GM18519 (cell line): ENCODE data around the gene MRPS6.

Experiments used
- ATAC-seq: cut with Tn5 transposase; IDR thresholded peaks from one replicate; pipeline ENCODE4 v1.9.1; 2021; ENCODE audit warnings: mild to moderate bottlenecking, moderate library complexity; ENCODE audit not compliant: unreplicated experiment, low FRiP score

The MRPS6 gene

GRCh38 chr21:34129901-34130715 lies 56.7 kb downstream of the MRPS6 start:
- no peak for ATAC-seq

DNA sequence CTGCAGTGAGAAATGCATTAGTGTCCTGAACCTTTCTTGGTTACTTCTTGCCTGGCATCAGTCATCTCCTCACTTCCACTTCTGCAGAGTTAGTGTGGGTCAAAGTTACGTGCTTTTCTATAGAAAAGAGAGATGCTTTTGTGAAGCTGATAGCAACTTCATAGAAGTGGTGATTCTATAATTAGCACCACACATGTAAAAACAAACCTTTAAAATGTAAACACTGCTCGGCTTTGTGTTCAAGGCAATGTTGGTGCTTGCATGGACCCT lies 57.3 kb downstream of the MRPS6 start:
- no peak for ATAC-seq

- ATAC-seq, result no peak
Measured at GRCh38 chr21:34131586-34131985, 58.2 kb downstream of the MRPS6 start.

DNA sequence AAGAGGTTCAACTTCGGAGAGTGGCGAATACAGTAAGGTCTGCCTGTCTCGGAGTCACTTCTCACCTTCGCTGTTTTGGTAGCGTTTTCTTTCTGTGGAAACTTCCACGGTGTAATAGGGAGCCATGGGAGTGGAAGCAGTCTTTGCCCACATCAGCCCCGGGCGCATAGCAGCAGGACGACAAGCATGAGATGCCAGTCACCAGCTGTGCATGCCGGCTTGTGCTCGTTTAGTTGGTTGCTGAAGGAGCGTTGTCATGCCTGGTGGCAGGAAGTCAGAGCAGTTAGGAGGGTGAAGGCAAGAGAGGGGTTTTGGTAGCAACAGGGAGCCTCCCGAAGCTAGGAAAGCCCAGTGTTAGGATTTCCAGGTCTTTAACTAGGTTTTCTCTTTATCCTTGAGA lies 58.8 kb downstream of the MRPS6 start:
- ATAC-seq, result no peak

- no peak for ATAC-seq
Measured at GRCh38 chr21:34132926-34133325, 59.5 kb downstream of the MRPS6 start.

GRCh38 chr21:34133392-34133791 lies 60.0 kb downstream of the MRPS6 start:
- no peak for ATAC-seq

DNA sequence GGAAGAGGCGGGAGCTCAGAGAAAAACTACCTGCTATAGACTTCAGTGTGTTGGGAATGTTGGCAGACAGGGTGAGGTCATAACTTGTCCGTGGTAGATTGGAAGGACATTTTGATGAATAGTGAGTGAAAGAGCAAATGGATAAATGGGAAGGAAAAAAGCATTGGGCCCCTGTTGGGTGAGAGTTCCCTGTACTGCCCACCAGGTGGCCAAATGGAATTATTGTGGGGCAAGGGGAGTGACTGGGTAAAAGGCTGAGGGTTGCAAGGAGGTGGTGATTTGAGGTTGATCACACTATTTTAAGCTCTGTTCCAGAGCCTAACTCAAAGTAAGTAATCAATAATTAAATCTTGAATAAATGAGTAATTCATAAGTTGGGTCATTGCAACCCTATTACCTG lies 60.4 kb downstream of the MRPS6 start:
- ATAC-seq, result no peak

DNA sequence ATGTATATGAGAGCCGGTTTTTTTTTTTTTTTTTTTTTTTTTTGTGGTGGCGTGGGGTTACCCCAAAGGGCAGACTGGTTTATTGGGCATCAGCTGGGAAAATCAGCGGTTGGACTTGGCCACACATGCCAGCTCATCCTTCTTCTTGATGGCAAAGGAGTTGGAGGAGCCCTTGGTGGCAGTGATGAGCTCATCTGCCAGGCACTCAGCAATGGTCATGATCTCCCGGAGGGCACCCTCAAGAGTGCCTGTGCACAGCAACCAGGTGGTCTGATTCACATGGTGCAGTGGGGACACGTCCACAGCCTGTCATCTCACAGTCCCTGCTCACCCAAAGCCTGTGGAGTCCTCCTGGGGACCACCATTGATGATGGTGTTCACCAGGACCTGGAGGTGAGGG lies 62.0 kb downstream of the MRPS6 start:
- ATAC-seq, result no peak

DNA sequence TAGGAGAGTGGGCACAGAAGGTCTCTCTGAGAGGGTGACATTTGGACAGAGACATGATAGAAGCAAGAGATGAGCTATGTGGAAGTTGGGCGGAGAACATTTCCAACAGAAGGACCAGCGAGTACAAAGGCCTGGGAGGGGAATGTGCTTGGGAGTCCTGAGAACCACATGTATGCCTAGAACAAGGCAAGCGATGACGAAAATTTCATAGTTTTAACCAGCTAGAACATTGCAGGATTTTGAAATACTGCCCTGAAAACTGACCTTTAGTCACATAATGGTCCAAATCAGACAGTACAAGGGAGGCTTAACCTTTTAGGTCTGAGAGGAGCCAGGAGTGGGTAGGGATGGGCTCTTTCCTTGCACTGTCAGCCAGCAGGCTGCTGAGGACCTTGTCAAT lies 68.0 kb downstream of the MRPS6 start:
- ATAC-seq, result no peak

DNA sequence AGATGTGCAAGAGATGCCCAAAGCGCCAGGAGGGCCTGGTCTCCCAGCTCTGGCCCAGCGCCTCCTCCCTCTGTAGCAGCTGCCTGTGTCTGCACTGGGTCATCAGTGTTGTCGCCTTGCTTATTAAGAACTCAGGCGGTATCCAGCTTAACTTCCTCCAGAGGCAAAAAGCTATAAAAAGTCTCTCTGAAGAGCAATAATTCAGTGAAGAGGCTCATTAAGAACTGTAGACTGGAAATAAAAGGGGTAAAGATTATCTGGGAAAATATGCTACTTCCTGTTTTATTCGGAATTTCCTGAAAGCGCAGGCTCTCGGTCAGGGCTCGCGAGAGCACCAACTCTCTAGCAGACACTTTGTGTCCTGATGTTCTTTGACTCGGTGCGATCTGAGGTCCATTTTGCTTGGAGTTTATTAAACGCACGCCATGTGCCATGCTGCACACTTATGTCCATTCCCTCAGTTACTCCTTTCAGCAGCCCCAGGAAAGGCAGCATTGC lies 70.4 kb downstream of the MRPS6 start:
- ATAC-seq, result no peak

DNA sequence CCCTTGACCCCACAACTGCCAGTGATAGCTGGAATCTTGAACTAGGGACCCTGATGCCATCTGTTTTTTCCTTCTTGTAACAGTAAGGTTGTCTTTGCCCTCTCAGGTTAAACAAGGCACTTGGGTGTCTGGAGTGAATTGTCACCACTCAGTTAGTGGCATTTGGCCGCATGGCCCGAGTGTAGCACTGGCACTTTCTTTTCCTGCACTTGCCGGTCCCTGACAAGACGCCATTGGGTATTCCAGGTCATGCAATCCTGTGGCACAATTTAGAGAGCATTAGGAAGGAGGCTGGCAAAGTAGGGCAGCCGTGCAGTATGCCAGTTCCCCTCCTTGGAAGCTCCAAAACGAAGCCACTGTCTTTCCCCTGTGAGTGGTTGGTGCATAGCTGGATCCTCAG lies 70.8 kb downstream of the MRPS6 start:
- ATAC-seq, result no peak

GRCh38 chr21:34147792-34148418 lies 74.5 kb downstream of the MRPS6 start:
- ATAC-seq, result no peak

- no peak for ATAC-seq
Measured at GRCh38 chr21:34148419-34148804, 75.0 kb downstream of the MRPS6 start.

DNA sequence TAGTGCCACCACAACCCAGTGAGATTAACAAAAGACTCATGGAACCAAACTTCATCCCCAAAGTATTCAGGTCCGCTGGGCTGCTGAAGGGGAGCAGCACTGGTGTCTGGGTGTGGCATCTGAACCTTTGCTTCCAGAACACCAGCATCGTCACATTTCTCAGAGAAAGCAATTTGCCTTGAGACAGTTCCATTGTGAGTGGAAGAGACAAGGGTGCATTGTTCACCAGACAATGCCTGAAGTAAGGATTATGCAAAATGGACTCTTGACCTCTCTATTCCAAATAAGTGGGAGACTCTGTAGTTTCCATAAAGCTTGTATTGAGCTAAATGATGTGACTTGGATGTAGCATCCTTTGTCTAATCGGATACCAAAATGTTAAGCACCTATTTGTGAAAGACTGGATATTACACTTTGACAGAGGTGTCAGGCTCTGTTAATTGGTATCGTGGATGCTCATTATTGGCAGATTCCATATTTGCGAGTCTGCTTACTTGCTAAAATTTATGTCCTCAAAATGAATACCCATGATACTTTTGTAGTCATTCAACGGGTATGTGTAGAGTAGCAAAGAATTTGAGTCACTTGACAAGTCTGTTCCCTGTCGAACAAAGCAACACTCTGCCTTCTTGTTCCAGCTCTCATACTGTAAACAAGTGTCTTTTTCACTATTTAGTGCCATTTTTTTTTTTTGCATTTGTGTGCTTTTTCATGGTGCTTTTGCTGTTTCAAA lies 75.6 kb downstream of the MRPS6 start:
- ATAC-seq, result no peak

- ATAC-seq, result no peak
Measured at GRCh38 chr21:34152500-34152899, 79.1 kb downstream of the MRPS6 start.

- no peak for ATAC-seq
Measured at GRCh38 chr21:34154878-34155277, 81.5 kb downstream of the MRPS6 start.

DNA sequence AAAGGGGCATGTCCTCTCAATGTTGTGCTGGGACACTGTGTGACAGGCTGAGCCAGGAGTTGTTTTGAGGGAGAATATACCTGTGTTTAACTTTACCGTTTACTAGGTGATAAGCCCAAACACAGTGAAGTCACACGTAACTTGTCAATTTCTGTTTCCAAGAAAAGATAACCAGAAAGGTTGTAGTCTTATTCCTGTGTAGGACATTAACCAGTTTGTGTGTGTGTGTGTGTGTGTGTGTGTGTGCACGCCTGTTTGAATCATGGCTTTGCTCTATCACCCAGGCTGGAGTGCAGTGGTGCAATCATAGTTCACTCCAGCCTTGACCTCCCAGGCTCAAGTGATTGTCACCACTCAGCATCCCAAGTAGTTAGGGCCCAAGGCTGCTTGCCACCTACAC lies 83.6 kb downstream of the MRPS6 start:
- ATAC-seq, result no peak

GRCh38 chr21:34157521-34157920 lies 84.1 kb downstream of the MRPS6 start:
- no peak for ATAC-seq

GRCh38 chr21:34158866-34159835 lies 85.8 kb downstream of the MRPS6 start:
- no peak for ATAC-seq

DNA sequence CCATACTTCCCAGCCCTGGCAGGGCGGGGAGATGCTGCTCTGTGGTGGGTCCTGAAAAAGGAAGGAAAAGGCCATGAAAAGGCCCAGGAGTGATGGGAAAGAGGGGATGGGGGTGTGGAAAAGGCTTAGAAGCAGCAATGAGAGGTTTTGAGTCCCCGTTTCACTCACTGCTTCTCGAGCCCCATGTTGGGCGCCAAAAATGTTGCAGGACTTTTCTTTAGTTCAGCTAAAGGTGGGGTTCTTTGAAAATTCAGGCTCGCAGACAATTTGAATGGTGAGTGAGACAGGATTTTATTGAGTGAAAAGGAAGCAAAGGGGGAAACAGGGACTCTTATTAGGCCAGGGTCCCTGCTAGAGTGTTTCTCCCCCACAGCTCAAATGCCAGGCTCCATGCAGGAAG lies 93.1 kb downstream of the MRPS6 start:
- no peak for ATAC-seq

- no peak for ATAC-seq
Measured at GRCh38 chr21:34170886-34171285, 97.5 kb downstream of the MRPS6 start.
